ENCODE data around the gene LHX8.

Gene LHX8

GRCh38 chr1:75124510-75124909 lies 9.7 kb upstream of the LHX8 start:
- DNase-seq (ENCODE audit: low spot score) (no peak), ATAC-seq (ENCODE audit: low read depth) (no peak)
- H3K4me3 ChIP-seq (ENCODE audit: severe bottlenecking) = no peak overlapping the region
- no peak for TF ChIP-seq CTCF (IDR thresholded peaks at IDR 0.05; ENCODE audit: poor library complexity, severe bottlenecking)
- peaks cover 100% of the 10 kb centered on the region for H3K27me3 ChIP-seq (ENCODE audit: insufficient read depth, poor library complexity, severe bottlenecking)
- H3K36me3 ChIP-seq (ENCODE audit: low read depth) = no peaks in the 10 kb centered on the region
- no peaks in the 10 kb centered on the region for H3K4me1 ChIP-seq (ENCODE audit: insufficient read depth, poor library complexity, severe bottlenecking)
- H3K9me3 ChIP-seq (ENCODE audit: severe bottlenecking) = no peaks in the 10 kb centered on the region
- H3K27ac ChIP-seq (ENCODE audit: poor library complexity, severe bottlenecking) = no peak overlapping the region

GRCh38 chr1:75125161-75125726 lies 8.9 kb upstream of the LHX8 start:
- H3K27me3 ChIP-seq (ENCODE audit: insufficient read depth, poor library complexity, severe bottlenecking) = peaks cover 100% of the 10 kb centered on the region
- H3K36me3 ChIP-seq (ENCODE audit: low read depth) = no peaks in the 10 kb centered on the region
- no peaks in the 10 kb centered on the region for H3K9me3 ChIP-seq (ENCODE audit: severe bottlenecking)
- DNase-seq (ENCODE audit: low spot score) (no peak), ATAC-seq (ENCODE audit: low read depth) (no peak)
- no peaks in the 10 kb centered on the region for H3K4me1 ChIP-seq (ENCODE audit: insufficient read depth, poor library complexity, severe bottlenecking)
- no peak overlapping the region for H3K27ac ChIP-seq (ENCODE audit: poor library complexity, severe bottlenecking)
- TF ChIP-seq CTCF (IDR thresholded peaks at IDR 0.05; ENCODE audit: poor library complexity, severe bottlenecking) = no peak
- H3K4me3 ChIP-seq (ENCODE audit: severe bottlenecking) = no peak overlapping the region

- no peak for TF ChIP-seq CTCF (IDR thresholded peaks at IDR 0.05; ENCODE audit: poor library complexity, severe bottlenecking)
- Histone ChIP-seq H3K36me3 (ENCODE audit: low read depth) (no peaks in the 10 kb centered on the region), H3K4me3 (ENCODE audit: severe bottlenecking) (no peak overlapping the region), H3K27ac (ENCODE audit: poor library complexity, severe bottlenecking) (no peak overlapping the region), H3K27me3 (ENCODE audit: insufficient read depth, poor library complexity, severe bottlenecking) (peaks cover 100% of the 10 kb centered on the region), H3K4me1 (ENCODE audit: insufficient read depth, poor library complexity, severe bottlenecking) (no peaks in the 10 kb centered on the region), H3K9me3 (ENCODE audit: severe bottlenecking) (no peaks in the 10 kb centered on the region)
- no peak for DNase-seq (ENCODE audit: low spot score)
- no peak for ATAC-seq (ENCODE audit: low read depth)
These were observed 7.5 kb upstream of the LHX8 start for GRCh38 chr1:75126611-75127101.

GRCh38 chr1:75127916-75128717 lies 6.1 kb upstream of the LHX8 start:
- DNase-seq (ENCODE audit: low spot score) = no peak
- H3K4me1 ChIP-seq (ENCODE audit: insufficient read depth, poor library complexity, severe bottlenecking) = no peaks in the 10 kb centered on the region
- H3K36me3 ChIP-seq (ENCODE audit: low read depth) = no peaks in the 10 kb centered on the region
- no peak overlapping the region for H3K4me3 ChIP-seq (ENCODE audit: severe bottlenecking)
- H3K9me3 ChIP-seq (ENCODE audit: severe bottlenecking) = no peaks in the 10 kb centered on the region
- no peak overlapping the region for H3K27ac ChIP-seq (ENCODE audit: poor library complexity, severe bottlenecking)
- peaks cover 100% of the 10 kb centered on the region for H3K27me3 ChIP-seq (ENCODE audit: insufficient read depth, poor library complexity, severe bottlenecking)
- TF ChIP-seq CTCF (IDR thresholded peaks at IDR 0.05; ENCODE audit: poor library complexity, severe bottlenecking) = no peak
- no peak for ATAC-seq (ENCODE audit: low read depth)

GRCh38 chr1:75129660-75129982 lies 4.6 kb upstream of the LHX8 start:
- no peak overlapping the region for H3K27ac ChIP-seq (ENCODE audit: poor library complexity, severe bottlenecking)
- peaks cover 100% of the 10 kb centered on the region for H3K27me3 ChIP-seq (ENCODE audit: insufficient read depth, poor library complexity, severe bottlenecking)
- DNase-seq (ENCODE audit: low spot score) (no peak), ATAC-seq (ENCODE audit: low read depth) (no peak)
- H3K36me3 ChIP-seq (ENCODE audit: low read depth) = no peaks in the 10 kb centered on the region
- H3K4me3 ChIP-seq (ENCODE audit: severe bottlenecking) = no peak overlapping the region
- TF ChIP-seq CTCF (IDR thresholded peaks at IDR 0.05; ENCODE audit: poor library complexity, severe bottlenecking) = no peak
- no peaks in the 10 kb centered on the region for H3K9me3 ChIP-seq (ENCODE audit: severe bottlenecking)
- no peaks in the 10 kb centered on the region for H3K4me1 ChIP-seq (ENCODE audit: insufficient read depth, poor library complexity, severe bottlenecking)
